ENCODE data around the gene PPID.
"Not testable (repeated sequence)": the region's sequence is repeated elsewhere in the genome, so short reads cannot be mapped to it uniquely, and the experiment has no call there.

Gene PPID

DNA sequence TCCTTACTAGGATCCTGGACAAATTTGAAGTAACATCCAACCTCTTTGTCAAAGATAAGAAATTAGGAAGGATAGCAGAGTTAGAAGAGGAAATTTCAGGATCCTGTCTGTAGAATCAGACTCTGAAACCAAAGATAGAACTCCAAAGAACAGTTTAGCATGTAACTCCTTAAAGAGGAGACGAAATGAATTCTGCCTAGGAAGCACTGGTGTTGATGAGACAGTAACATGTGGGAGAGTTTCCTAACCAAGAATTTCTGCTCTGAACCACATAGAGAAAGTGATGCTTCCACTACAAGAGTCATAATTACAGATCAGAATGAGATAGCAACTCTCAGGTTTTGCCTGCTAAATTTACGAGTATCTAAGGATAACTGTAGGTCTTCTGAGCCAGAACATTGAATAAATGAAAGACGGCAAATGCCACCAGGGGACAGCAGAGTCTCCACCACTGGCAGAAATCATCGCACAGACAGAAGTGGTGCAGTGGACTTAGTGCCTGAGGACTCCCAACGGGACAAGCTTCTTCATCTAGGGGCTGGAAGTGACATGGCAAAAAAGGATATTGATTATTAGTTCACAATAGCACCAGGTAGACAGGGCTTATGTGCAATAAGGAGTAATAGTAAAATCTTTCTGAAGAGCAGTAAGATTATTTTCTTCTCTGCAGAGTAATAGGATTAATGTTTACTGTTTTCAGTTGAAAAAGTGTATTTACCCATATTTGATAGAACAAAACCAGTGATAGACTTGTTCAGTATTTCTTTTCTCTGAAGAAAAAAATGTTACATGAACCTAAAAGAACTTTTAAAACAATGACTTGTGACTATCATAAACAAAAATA lies 6.7 kb upstream of the PPID start:
- DNase-seq (ENCODE audit: low spot score), result peak; percentile 79

GRCh38 chr4:158728236-158728635 lies 5.0 kb upstream of the PPID start:
- no peak for DNase-seq (ENCODE audit: low spot score)

- DNase-seq (ENCODE audit: low spot score), result no peak
Measured at GRCh38 chr4:158726633-158727032, 3.4 kb upstream of the PPID start.

DNA sequence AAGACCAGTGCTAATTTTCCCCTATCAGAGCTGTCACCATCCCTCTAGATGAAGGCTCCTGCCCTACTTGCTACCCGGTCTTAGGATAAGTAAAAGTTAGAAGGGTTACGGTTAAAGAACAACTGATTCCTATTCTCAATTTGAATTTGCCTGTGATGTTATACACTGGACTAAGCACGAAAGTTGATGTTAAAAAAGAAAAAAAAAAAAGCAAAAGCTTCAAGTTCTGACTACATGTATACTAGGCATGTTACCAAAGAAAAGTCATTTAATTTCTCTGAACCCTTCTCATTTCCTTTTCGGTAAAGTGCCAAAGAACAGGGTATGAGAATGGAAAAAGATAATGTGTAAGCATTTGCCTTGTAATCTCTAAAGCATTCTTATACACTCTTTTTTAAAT lies 1.4 kb upstream of the PPID start:
- DNase-seq (ENCODE audit: low spot score), result no peak

DNA sequence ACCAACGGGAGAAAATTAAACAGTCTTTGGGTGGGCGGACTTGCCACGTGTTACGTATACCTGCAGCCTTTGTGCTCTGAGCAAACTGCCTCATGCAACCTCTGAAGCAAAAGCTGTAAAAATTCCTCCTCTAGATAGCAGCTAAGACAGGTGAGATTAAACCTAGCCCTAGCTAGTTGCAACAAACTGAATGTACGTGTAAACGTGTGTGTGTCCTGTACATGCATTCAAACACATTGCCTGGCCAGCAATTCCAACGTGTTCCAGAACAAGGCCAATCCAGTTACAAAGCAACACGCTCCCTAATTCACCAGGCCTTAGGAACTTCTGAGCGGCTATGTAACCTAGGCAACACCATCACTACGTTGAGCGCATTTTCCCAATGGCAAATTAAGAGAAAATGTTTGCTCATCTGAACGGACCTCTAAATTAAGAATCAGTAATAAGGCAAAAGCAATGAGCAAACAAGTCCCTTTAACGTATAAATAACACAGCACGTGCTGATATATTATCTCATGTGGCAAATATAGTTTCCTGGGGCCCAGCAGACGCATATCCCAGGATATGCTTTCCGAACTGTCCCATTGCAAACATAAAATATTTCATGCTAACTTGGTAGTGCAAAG lies 792 bp downstream of the PPID start:
- peak; percentile 46 for DNase-seq (ENCODE audit: low spot score)

- DNase-seq (ENCODE audit: low spot score), result no peak
Measured at GRCh38 chr4:158721680-158722079, 1.5 kb downstream of the PPID start.

GRCh38 chr4:158715802-158716201 lies 7.4 kb downstream of the PPID start:
- DNase-seq (ENCODE audit: low spot score), result no peak

DNA sequence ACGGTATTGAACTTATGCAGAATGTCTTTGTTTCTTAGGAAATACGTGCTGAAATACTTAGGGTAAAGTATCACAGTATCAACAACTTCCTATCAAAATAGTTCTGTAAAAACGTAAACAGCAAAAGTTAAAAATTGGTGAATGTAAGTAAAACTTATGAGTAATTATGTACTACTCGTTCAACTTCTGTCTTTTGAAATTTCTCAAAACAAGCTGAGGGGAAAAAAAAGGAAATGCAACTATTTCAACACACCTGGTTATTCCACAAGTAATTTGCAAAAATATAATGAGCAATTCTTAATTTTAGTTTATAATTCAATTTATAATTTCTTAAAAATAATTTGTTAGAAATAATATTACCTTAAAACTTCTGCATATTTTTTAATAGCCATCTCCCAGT lies 8.3 kb downstream of the PPID start:
- DNase-seq (ENCODE audit: low spot score), result no peak

GRCh38 chr4:158712622-158713021 lies 10.6 kb downstream of the PPID start:
- not testable (repeated sequence) for DNase-seq (ENCODE audit: low spot score)

- DNase-seq (ENCODE audit: low spot score), result peak; percentile 28
Measured at GRCh38 chr4:158710814-158711213, 12.4 kb downstream of the PPID start.

DNA sequence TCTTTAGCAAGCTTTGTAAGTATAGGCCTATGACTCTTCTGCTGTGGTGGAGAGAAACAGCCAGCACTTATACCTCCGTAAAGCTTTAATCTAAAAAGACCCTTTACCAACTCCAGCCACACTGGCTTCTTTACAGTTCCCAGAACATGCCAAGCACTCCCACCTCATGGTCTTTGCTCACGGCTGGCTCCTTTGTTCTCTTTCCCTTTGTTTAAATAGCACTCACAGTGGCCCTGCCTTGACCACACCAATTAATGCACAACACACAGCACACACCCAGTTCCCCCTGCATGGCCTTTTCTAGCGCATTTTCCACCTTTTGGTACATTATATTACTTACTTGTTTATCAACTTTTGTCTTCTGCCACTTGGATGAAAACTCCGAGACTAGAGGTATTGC lies 18.9 kb downstream of the PPID start:
- DNase-seq (ENCODE audit: low spot score), result no peak

- DNase-seq (ENCODE audit: low spot score), result no peak
Measured at GRCh38 chr4:158688813-158689212, 34.4 kb downstream of the PPID start.

DNA sequence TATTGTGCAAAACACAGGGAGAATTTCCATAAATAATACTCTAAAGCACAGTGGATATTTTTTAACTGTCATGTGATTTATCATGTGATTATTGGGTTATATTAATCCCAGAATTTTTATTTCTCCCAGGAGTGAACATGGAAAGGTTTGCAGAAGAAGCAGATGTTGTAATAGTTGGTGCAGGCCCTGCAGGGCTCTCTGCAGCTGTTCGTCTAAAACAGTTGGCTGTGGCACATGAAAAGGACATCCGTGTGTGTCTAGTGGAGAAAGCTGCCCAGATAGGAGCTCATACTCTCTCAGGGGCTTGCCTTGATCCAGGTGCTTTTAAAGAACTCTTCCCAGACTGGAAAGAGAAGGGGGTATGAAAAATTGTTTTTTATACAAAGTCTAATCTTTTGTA lies 41.1 kb downstream of the PPID start:
- DNase-seq (ENCODE audit: low spot score), result no peak

DNA sequence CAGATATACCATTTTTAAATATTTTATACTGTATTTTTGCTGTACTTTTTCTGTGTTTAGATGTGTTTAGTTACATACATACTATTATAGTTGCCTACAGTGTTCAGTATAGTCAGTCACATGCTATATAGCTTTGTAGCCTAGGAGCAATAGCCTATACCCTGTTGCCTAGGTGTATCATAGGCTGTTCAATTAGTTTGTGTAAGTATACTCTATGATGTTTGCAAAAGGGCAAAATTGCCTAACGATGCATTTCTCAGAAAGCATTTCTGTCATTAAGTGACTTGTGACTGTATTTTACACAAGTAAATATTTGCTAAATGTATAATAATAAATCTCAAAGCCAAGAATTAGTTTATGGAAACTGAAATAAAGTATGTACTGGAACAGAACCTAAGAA lies 41.6 kb downstream of the PPID start:
- no peak for DNase-seq (ENCODE audit: low spot score)

GRCh38 chr4:158678767-158679166 lies 44.4 kb downstream of the PPID start:
- DNase-seq (ENCODE audit: low spot score), result no peak

DNA sequence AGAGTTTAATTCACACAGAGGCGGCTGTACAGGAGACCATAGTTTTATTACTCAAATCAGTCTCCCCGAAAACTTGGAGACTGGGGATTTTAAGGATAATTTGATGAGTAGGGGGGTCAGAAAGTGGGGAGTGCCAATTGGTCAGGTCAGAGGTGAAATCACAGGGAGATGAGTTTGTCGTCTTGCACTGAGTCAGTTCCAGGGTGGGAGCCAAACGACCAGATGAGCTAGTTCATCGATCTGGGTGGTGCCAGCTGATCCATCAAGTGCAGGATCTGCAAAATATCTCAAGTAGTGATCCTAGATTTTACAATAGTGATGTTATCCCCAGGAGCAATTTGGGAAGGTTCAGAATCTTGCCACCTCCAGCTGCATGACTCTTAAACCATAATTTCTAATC lies 47.1 kb downstream of the PPID start:
- no peak for DNase-seq (ENCODE audit: low spot score)

GRCh38 chr4:158673633-158674032 lies 49.6 kb downstream of the PPID start:
- no peak for DNase-seq (ENCODE audit: low spot score)

DNA sequence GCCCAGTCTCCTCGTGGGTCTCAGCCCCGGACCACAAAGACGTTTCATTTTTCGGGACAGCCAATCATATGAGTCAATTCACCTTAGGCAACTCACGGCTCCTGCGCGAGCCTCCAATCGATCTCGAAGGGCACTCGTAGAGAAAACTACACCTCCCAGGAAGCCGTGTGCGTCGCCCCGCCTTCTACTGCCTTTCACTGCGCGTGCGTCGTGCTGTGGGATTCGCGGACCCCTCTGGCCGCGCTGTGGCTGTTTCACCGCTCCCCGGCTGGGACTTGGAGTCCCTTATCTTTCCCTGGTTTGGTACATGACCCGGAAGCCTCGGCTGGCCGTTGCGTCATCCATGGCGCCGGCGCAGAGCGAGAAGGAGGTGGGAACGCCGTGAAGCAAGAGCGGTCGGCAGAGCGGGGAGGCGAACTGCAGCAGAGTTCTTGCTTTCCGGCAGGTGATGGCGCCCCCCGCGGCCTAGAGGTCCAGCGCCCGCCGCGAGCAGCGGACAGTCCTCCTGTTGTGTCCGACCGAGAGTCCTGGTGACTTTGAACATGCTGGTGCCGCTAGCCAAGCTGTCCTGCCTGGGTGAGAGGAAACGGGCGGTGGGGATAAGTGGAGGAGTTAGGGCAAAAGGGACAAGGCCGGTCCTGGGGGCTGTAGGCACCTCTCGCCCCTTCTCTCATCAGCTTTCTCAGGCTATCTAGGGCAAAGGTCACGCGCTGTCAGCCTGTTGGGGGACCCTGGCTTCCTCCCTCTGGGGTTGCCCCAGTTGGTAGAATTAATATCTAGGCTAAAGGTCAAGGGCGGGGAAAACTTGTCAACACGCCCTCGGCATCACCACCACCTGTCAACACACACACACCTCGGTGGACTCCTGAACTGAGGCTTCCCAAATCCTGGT lies 51.0 kb downstream of the PPID start, which contains the start of gene ETFDH:
Gene ETFDH, plus strand, starts transcription at position 382 of the 892 bp plus-strand sequence. Its CDS starts 161 bp downstream, at position 543.
- peak; percentile 98 for DNase-seq (ENCODE audit: low spot score)

DNA sequence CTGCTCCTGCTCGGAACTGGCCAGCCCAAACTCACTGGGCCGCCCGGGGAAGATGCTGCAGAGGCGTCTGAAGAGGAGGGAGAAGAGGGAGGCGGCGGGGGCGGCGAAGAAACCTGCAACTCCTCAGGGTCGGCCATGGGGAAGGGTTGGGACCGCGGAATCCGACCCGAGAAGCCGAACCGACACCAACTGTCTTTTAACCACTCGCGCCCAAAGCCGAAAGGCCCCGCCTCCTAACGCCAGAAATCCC lies 51.6 kb downstream of the PPID start, which contains the start of gene C4orf46:
Gene C4orf46, minus strand, starts transcription at position 223 of the 250 bp plus-strand sequence. Its CDS starts 86 bp downstream, at position 137.
- no peak for DNase-seq (ENCODE audit: low spot score)

GRCh38 chr4:158670975-158671664 lies 52.1 kb downstream of the PPID start:
- DNase-seq (ENCODE audit: low spot score), result peak; percentile 72

- DNase-seq (ENCODE audit: low spot score), result no peak
Measured at GRCh38 chr4:158669310-158669709, 53.9 kb downstream of the PPID start.

GRCh38 chr4:158667651-158668198 lies 55.5 kb downstream of the PPID start:
- peak; percentile 48 for DNase-seq (ENCODE audit: low spot score)

Data from GM03348 (cell line).